ENCODE measurements around the gene RASA4B. TPM values are rescaled to one million over a fixed set of nuclear protein-coding genes. Genes with fewer than 3 reads are reported as not detected.
"Not testable (repeated sequence)": the region's sequence is repeated elsewhere in the genome, so short reads cannot be mapped to it uniquely, and the experiment has no call there.

Gene RASA4B
- total RNA-seq, 1 experiment from 2014 or later = 9.5 TPM

DNA sequence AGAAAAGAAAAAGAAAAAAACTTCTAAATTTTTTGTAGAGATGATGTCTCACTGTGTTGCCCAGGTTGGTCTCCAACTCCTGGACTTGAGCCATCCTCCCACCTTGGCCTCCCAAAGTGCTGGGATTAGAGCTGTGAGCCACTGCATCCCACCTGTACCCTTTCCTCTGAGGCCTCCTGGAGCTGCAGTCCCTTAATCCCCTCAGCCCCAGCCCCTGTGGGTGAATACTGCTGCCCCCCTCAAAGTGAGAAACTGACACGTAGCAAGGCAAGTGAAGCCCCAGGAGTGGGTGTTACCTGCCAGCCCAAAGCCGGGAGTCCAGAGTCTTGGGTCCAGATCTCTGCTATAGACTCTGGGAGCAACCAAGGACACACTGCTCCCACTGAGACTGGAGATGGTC lies 7.2 kb upstream of the RASA4B start:
- not testable (repeated sequence) for H3K4me3 ChIP-seq; H3K9me3 ChIP-seq (replicated peaks); H3K27me3 ChIP-seq (replicated peaks); H3K36me3 ChIP-seq; H3K27ac ChIP-seq; H3K4me1 ChIP-seq (replicated peaks)
- DNase-seq (ENCODE audit: low read depth in 1 of 2, low spot score in 2 of 2) = peak in 1 of 2 experiments; percentile 52

GRCh38 chr7:102520797-102521196 lies 3.2 kb upstream of the RASA4B start:
- DNase-seq (ENCODE audit: low read depth in 1 of 2, low spot score in 2 of 2); H3K36me3 ChIP-seq; H3K27ac ChIP-seq; H3K4me1 ChIP-seq (replicated peaks); H3K4me3 ChIP-seq; H3K27me3 ChIP-seq (replicated peaks); H3K9me3 ChIP-seq (replicated peaks): not testable (repeated sequence)

DNA sequence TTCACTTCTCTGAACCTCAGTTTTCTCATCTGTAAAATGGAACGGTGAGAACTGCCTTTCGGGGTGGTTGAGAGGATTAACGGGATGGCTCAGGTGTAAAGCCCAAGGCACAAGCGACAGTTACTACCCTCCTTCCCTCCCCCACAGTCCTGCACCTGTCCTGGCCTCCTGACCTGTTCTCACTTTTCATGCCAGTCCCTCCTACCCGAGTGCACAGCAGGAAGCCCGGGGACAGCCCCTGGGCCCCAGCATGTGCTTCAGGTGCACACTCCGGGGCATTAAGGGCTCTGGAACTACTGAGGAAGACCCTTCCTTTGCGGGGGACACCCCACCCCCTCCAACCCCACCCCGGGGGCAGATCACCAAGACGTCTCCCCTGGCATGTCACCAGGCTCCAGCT lies 626 bp downstream of the RASA4B start:
- H3K9me3 ChIP-seq (replicated peaks); H3K27me3 ChIP-seq (replicated peaks); H3K27ac ChIP-seq; DNase-seq (ENCODE audit: low read depth in 1 of 2, low spot score in 2 of 2); H3K4me3 ChIP-seq; H3K36me3 ChIP-seq; H3K4me1 ChIP-seq (replicated peaks): not testable (repeated sequence)

- not testable (repeated sequence) for DNase-seq (ENCODE audit: low read depth in 1 of 2, low spot score in 2 of 2); H3K27me3 ChIP-seq (replicated peaks); H3K9me3 ChIP-seq (replicated peaks); H3K4me3 ChIP-seq; H3K4me1 ChIP-seq (replicated peaks); H3K27ac ChIP-seq; H3K36me3 ChIP-seq
These were observed 1.7 kb downstream of the RASA4B start for GRCh38 chr7:102515889-102516288.

DNA sequence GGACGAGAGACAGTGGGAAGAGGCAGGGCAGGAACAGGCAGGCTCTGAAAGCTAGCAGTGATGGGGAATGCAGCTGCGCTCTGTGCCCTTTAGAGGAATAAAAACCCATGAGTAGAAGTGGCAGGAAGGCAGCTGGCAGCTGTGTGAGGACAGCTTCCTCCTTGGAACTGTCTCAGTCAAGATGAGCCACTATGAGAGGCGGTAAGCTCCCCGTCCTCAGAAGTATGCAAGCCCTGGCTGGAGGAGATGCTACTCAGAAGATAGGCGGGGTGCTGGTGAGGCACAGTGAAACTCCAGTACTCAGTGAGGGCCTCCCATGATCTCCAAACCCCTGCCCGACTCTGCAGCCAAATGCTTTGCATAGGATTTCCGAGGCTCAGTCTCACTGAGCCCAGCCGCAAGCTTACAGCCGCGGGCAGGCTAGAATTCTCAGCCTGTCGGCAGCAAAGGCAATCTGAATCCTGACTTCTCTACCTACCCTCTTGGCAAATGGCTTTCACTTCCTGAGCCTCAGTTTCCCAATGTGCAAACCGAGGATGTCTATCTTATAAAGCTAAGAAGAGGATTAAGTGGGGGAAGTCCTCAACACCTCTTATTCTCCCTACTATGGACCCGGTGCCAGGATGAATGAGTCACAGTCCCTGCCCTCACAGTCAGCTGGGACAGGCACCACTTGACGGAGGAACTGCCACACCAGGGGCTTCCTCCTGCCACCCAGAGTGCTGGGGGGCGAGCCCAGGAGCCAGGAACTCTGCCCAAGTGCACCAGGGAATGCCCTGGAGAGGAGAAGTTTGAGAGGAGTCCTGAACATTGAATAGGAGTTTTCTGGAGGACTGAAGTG lies 2.5 kb downstream of the RASA4B start:
- H3K9me3 ChIP-seq (replicated peaks); H3K4me3 ChIP-seq; H3K27me3 ChIP-seq (replicated peaks); H3K4me1 ChIP-seq (replicated peaks); H3K27ac ChIP-seq; H3K36me3 ChIP-seq: not testable (repeated sequence)
- DNase-seq (ENCODE audit: low read depth in 1 of 2, low spot score in 2 of 2) = peak in 1 of 2 experiments; percentile 22

DNA sequence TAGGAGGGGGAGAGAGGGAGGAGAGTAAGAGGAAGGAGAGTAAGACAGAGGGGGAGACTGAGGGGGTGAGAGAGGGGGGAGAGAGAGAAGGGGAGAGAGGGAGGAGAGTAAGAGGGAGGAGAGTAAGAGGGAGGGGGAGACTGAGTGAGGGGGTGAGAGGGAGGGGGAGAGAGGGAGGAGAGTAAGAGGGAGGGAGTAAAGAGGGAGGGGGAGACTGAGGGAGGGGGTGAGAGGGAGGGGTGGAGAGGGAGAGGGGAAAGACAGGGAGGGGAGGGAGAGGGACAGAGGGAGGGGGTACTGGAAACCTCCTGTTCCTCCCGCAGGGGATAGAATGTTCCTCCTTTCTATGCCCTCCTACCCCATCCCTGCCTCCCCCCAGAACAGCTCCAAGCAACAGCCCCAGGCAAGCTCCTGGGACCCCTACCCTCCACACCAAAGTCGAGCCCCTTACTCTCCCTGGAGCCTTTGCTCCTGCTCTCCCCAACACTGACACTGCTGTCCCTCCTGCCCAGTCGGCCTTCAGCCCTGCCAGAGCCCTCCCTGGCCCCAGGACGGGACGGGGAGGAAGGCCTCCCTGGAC lies 4.8 kb downstream of the RASA4B start:
- DNase-seq (ENCODE audit: low read depth in 1 of 2, low spot score in 2 of 2) = peak; percentile 1 to 50
- H3K4me1 ChIP-seq (replicated peaks); H3K36me3 ChIP-seq; H3K4me3 ChIP-seq; H3K27ac ChIP-seq; H3K9me3 ChIP-seq (replicated peaks); H3K27me3 ChIP-seq (replicated peaks): not testable (repeated sequence)

GRCh38 chr7:102511860-102512522 lies 5.6 kb downstream of the RASA4B start:
- not testable (repeated sequence) for H3K4me3 ChIP-seq; H3K36me3 ChIP-seq; DNase-seq (ENCODE audit: low read depth in 1 of 2, low spot score in 2 of 2); H3K9me3 ChIP-seq (replicated peaks); H3K4me1 ChIP-seq (replicated peaks); H3K27ac ChIP-seq; H3K27me3 ChIP-seq (replicated peaks)

DNA sequence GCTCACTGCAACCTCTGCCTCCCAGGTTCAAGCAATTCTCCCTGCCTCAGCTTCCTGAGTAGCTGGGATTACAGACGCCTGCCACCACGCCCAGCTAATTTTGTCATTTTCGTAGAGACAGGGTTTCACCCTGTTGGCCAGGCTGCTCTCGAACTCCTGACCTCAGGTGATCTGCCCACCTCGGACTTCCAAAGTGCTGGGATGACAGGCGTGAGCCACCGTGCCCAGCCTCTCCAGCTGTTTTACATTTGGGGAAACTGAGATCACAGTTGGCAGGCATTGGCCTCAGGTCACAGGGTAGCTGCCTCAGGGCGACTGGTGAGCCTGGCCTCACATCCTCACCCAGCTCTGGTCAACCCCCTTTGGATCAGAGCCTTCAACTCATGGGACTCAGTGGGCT lies 7.0 kb downstream of the RASA4B start:
- H3K4me3 ChIP-seq; H3K9me3 ChIP-seq (replicated peaks); H3K27ac ChIP-seq; H3K4me1 ChIP-seq (replicated peaks); H3K27me3 ChIP-seq (replicated peaks); H3K36me3 ChIP-seq: not testable (repeated sequence)
- peak in 1 of 2 experiments; percentile 40 for DNase-seq (ENCODE audit: low read depth in 1 of 2, low spot score in 2 of 2)

DNA sequence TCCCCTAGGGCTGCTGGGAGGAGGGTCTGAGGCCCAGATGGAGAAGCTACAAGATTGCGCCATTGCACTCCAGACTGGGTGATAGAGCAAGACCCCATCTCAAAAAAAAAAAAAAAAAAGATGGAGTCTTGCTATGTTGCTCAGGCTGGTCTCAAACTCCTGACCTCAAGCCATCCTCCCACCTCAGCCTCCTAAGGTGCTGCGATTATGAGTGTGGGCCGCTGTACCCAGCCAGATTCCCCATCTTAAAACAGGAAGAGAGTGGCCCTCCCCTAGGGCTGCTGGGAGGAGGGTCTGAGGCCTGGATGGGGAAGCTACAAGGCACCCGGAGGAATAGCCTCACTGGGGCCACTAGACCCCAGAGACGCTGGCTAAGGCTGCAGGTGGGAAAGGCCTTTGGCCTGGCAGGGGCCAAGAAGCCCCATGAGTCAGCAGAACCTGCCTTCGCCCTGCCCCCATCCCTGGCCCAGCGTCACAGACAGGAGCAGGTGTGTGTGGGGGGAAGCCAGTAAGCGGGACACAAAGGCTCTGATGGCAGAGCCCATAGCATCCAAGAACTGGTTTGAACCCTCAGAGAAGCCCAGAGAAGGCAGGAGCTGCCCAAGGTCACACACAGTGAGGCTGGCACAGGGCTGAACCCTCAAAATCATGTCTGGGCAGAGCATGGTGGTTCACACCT lies 10.0 kb downstream of the RASA4B start:
- not testable (repeated sequence) for H3K27ac ChIP-seq; H3K27me3 ChIP-seq (replicated peaks); H3K4me1 ChIP-seq (replicated peaks); H3K36me3 ChIP-seq; H3K9me3 ChIP-seq (replicated peaks); H3K4me3 ChIP-seq
- peak in 1 of 2 experiments; percentile 26 for DNase-seq (ENCODE audit: low read depth in 1 of 2, low spot score in 2 of 2)

DNA sequence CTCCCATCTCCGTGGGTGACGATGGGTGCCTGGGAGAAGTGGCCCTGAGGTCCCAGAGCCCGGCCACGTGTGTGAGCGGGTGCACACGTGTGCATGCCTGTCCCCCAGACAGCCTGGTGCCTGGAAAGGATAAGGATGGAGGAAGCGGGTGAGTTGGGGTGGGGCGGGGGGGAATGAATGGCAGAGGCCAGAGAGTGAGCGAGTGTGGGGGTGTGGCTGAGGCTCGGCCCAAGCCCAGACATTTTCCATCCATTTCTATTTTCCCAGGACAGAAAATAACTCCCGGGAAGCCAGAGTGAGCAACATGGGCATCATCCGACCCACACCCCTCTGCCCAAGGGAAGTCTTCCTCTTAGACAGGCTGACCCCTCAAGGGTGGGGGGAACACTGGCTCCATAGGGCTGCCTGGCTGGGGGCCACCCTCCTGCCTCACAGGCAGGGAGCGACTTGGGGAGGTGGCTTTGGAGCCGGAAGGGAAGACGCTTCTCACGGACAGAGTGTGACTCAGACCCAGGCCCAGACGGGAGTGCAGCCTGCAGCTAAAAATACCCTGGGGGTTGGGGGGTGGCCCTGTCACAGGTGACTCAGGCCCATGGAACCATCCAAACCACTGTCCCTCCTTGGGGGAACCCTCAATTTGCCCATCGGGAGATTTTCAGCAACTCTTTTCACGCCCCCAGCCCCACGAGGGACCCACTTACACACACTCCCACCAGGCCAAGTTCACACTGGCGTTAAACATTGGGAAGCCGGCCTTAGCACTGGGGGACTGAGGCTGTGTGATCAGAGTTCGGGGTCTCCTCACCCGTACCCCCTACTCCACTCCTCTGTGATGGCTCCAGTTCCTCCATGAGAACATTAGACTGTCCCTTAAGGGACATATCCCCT lies 12.0 kb downstream of the RASA4B start:
- H3K36me3 ChIP-seq; H3K27me3 ChIP-seq (replicated peaks); H3K4me1 ChIP-seq (replicated peaks); H3K27ac ChIP-seq; H3K9me3 ChIP-seq (replicated peaks); H3K4me3 ChIP-seq; DNase-seq (ENCODE audit: low read depth in 1 of 2, low spot score in 2 of 2): not testable (repeated sequence)

DNA sequence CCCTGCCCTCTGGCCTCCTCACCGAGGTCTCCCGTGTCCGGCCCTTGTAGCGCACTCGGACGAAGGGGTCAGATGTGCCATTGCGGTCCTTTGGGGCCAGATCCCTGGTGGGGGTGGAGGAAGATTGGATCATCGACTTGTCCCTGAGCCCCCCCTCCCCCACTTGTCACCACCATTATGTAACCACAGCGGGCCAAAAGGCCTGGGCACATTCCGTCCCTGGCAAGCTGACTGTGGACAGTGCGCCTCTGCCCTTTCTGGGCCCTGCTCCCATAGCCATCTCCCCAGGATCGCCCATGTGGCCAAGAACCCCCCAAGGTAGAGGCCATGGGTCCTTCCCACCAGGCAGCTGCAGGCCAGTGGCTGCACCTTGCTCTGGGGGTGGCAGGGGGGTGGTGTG lies 14.4 kb downstream of the RASA4B start:
- not testable (repeated sequence) for H3K36me3 ChIP-seq; H3K27ac ChIP-seq; H3K27me3 ChIP-seq (replicated peaks); DNase-seq (ENCODE audit: low read depth in 1 of 2, low spot score in 2 of 2); H3K4me3 ChIP-seq; H3K9me3 ChIP-seq (replicated peaks); H3K4me1 ChIP-seq (replicated peaks)

GRCh38 chr7:102498321-102498720 lies 19.3 kb downstream of the RASA4B start:
- H3K9me3 ChIP-seq (replicated peaks); DNase-seq (ENCODE audit: low read depth in 1 of 2, low spot score in 2 of 2); H3K27me3 ChIP-seq (replicated peaks): not testable (repeated sequence)

DNA sequence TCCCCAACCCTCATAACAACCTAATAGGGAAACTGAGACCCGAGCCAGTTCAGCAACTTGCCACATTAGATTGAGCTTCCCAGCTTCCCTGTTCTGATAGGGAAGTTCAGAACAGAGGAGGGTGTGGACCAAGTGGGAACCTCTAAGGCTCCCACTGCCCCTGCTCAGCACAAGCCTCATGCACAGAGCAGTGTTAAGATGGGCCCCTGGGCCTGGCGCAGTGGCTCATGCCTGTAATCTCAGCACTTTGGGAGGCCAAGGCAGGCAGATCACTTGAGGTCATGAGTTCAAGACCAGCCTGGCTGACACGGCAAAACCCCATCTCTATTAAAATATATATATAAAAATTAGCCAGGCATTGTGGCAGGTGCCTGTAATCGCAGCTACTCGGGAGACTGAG lies 20.3 kb downstream of the RASA4B start:
- not testable (repeated sequence) for DNase-seq (ENCODE audit: low read depth in 1 of 2, low spot score in 2 of 2); H3K4me1 ChIP-seq (replicated peaks); H3K27ac ChIP-seq; H3K4me3 ChIP-seq; H3K27me3 ChIP-seq (replicated peaks); H3K9me3 ChIP-seq (replicated peaks); H3K36me3 ChIP-seq

More at GRCh38 chr7:102498321-102498720, 19.3 kb downstream of the RASA4B start:
- H3K4me1 ChIP-seq (replicated peaks); H3K27ac ChIP-seq; H3K36me3 ChIP-seq; H3K4me3 ChIP-seq: not testable (repeated sequence)

Data from SJSA1 (cell line).